Type B pancreatic cell (in vitro differentiated cells): ENCODE data around the gene RPS6KA2. TPM values are rescaled to one million over a fixed set of nuclear protein-coding genes. Genes with fewer than 3 reads are reported as not detected.

ENCODE experiments used
- DNase-seq: peaks from one replicate; pipeline ENCODE4 v3.0.0; 2021; ENCODE audit warnings: mixed read lengths; ENCODE audit not compliant: unreplicated experiment; ENCODE audit errors: extremely low spot score
- H3K27ac Mint-ChIP-seq: 2 replicates; pipeline ENCODE4 v1.8.0; 2021; ENCODE audit warnings: mild to moderate bottlenecking, mixed read lengths
- H3K27me3 Mint-ChIP-seq: 2 replicates; pipeline ENCODE4 v1.8.0; 2021; ENCODE audit warnings: mixed read lengths
- H3K36me3 Mint-ChIP-seq: 2 replicates; pipeline ENCODE4 v1.8.0; 2021; ENCODE audit warnings: mixed read lengths
- H3K4me1 Mint-ChIP-seq: one replicate; pipeline ENCODE4 v1.8.0; 2021; ENCODE audit warnings: mixed read lengths; ENCODE audit not compliant: unreplicated experiment
- H3K4me3 Mint-ChIP-seq: 2 replicates; pipeline ENCODE4 v1.8.0; 2021; ENCODE audit warnings: mild to moderate bottlenecking, mixed read lengths
- H3K9me3 Mint-ChIP-seq: 2 replicates; pipeline ENCODE4 v1.8.0; 2021; ENCODE audit warnings: mixed read lengths
- total RNA-seq: library from RNA; stranded (reverse); gene quantifications from 2 replicates; pipeline ENCODE4 v1.2.1, GENCODE V29; 2021; ENCODE audit warnings: low replicate concordance
- TF ChIP-seq, protein P1 (sequence below): fragments of 200-600 bp; sonication (generic); conservative IDR thresholded peaks from 2 replicates; pipeline ENCODE4 v1.5.0; 2021; ENCODE audit warnings: antibody characterized with exemption, mild to moderate bottlenecking

The RPS6KA2 gene
- total RNA-seq, 1 donor from 2014 or later: 23.8 TPM

DNA sequence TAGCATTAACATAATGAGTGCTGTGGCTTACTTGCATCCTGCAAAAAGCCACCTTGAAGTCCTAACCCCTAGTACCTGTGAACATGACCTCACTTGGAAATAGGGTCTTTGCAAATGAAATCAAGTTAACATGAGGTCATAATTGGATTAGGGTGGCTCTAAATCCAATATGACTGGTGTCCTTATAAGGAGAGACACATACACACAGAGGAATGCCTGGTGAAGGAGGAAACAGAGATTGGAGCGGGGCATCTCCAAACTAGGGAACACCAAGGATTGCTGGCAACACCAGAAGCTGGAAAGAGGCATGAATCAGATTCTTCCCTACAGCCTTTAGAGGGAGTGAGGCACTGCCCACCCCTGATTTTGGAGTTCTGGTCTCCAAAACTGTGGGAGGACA, 17.6 kb upstream of the RPS6KA2 start:
- TF ChIP-seq, protein P1, sequence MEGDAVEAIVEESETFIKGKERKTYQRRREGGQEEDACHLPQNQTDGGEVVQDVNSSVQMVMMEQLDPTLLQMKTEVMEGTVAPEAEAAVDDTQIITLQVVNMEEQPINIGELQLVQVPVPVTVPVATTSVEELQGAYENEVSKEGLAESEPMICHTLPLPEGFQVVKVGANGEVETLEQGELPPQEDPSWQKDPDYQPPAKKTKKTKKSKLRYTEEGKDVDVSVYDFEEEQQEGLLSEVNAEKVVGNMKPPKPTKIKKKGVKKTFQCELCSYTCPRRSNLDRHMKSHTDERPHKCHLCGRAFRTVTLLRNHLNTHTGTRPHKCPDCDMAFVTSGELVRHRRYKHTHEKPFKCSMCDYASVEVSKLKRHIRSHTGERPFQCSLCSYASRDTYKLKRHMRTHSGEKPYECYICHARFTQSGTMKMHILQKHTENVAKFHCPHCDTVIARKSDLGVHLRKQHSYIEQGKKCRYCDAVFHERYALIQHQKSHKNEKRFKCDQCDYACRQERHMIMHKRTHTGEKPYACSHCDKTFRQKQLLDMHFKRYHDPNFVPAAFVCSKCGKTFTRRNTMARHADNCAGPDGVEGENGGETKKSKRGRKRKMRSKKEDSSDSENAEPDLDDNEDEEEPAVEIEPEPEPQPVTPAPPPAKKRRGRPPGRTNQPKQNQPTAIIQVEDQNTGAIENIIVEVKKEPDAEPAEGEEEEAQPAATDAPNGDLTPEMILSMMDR: no peak
- Mint-ChIP-seq H3K36me3 (no peaks in the 10 kb centered on the region), H3K27ac (no peak overlapping the region), H3K9me3 (peaks cover 5% of the 10 kb centered on the region), H3K4me3 (no peak overlapping the region), H3K4me1 (no peaks in the 10 kb centered on the region), H3K27me3 (peaks cover 2% of the 10 kb centered on the region)
- DNase-seq: no peak

DNA sequence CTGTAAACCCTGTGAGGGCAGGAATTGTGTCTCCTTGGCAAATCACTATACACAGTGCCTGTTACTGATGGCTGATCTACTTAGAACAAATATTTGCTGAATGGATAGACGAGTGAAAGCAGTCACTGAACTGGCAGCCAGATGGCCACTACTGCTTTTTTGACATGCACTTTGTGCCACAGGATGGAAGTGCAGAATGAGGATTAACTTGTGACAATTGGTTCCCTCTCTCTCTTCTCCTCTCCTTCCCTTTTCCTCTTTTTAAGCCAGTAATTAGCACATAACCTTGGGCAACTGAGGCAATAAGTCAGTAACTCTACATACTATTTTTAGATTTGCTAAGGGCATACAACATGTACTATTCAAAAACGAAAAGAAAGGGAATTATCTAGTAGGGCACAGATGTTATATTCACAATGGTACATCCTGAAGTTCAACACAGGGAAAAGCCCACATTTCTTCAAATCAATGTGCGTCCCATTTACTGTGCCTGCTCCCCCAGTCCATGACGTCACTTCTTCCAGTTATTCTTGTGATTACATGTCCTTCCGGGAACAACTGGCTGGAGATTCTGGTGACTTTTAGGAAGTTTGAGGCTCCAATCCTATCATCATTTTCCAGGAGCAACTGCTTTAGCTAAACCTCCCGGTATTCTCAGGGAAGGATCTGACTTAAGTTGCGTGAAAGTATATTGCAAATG, 17.0 kb upstream of the RPS6KA2 start:
- peaks cover 3% of the 10 kb centered on the region for H3K27me3 Mint-ChIP-seq
- no peaks in the 10 kb centered on the region for H3K4me1 Mint-ChIP-seq
- H3K27ac Mint-ChIP-seq: no peak overlapping the region
- no peaks in the 10 kb centered on the region for H3K36me3 Mint-ChIP-seq
- DNase-seq: no peak
- H3K9me3 Mint-ChIP-seq: peaks cover 5% of the 10 kb centered on the region
- H3K4me3 Mint-ChIP-seq: no peak overlapping the region
- TF ChIP-seq, protein P1: no peak

DNA sequence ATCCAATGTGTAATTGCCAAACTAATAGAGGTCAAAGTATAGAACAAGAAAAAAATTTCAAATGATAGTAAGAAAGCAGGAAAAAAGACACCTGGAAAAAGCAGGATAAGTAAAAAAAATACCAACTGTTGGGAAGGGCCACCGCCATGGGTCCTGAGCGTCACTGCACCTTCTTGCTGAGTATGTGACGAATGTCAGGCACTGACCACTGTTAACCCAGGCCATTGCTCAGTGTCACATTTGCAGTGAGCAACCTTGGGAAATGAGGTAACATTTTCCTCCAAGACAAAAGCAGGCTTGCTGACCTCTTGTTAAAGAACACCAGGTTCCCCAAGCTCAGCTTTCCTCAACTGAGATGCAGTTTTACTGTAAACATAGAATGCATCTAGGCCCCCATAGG, 15.6 kb upstream of the RPS6KA2 start:
- no peaks in the 10 kb centered on the region for H3K36me3 Mint-ChIP-seq
- no peak for DNase-seq
- H3K9me3 Mint-ChIP-seq: peaks cover 5% of the 10 kb centered on the region
- H3K4me1 Mint-ChIP-seq: no peaks in the 10 kb centered on the region
- H3K27me3 Mint-ChIP-seq: peaks cover 6% of the 10 kb centered on the region
- H3K4me3 Mint-ChIP-seq: no peak overlapping the region
- no peak overlapping the region for H3K27ac Mint-ChIP-seq
- TF ChIP-seq, protein P1: no peak

DNA sequence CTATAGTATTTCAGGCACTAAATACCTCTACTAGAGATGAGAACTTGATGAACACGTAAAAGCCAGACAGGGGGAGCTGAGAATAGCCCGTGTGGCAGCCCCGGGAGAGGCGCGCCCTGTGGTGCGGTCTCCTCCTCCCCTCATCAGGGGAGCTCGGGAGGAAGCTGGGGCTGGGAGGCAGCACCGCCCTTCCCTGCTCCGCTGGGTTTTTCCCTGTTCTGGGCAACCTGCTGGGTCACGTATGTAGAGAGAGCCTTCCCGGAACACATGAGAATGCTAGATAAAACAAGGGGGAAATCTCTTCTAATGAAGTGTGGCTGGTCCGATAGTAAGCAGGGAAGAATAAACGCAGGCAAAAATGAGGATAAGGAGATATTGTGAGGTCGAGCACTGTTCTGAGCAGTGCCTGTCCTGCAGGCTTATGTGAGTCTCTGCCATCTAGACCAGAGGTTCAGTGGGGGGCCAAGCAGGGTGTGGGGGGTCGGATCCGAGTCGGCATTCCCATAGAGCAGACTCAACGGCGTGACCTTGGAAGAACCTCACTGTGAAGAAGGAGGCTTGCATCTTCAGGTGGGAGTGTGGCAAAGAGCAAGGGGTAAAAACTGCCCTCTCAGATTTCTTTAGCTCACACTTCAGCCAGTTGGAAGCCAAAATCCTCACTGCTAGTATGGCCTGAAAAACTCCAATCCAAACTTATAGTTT, 13.4 kb upstream of the RPS6KA2 start:
- TF ChIP-seq, protein P1: no peak
- H3K36me3 Mint-ChIP-seq: no peaks in the 10 kb centered on the region
- H3K4me3 Mint-ChIP-seq: no peak overlapping the region
- peaks cover 6% of the 10 kb centered on the region for H3K27me3 Mint-ChIP-seq
- peaks cover 5% of the 10 kb centered on the region for H3K9me3 Mint-ChIP-seq
- DNase-seq: no peak
- H3K27ac Mint-ChIP-seq: no peak overlapping the region
- no peaks in the 10 kb centered on the region for H3K4me1 Mint-ChIP-seq

DNA sequence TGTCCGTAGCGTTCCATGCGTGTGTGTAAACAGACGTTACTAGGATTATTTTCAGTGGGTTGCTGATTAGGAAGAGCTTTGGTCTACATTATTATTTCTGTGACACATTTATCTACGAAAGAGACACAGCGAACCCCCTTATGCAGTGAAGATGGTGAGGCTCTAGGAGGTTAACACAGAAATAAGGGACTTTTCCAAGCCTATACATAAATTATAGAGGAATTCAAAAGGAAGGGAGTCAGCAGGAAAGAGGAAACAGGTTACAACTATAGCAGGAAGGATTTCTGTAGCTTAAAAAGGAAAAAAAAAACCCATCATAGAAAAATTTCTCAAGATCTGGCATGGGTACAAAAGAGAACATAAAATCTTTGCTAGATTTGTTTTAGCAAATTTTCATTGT, 12.9 kb upstream of the RPS6KA2 start:
- Mint-ChIP-seq H3K36me3 (no peaks in the 10 kb centered on the region), H3K27me3 (peaks cover 6% of the 10 kb centered on the region), H3K4me3 (no peak overlapping the region), H3K27ac (no peak overlapping the region), H3K9me3 (peaks cover 5% of the 10 kb centered on the region), H3K4me1 (no peaks in the 10 kb centered on the region)
- DNase-seq: no peak
- TF ChIP-seq, protein P1: no peak
